HG02642 (cell line): Measurements from ENCODE around the gene CEP19.
"Not testable (repeated sequence)": the region's sequence is repeated elsewhere in the genome, so short reads cannot be mapped to it uniquely, and the experiment has no call there.

Experiments used
- ATAC-seq: cut with Tn5 transposase; IDR thresholded peaks from one replicate; pipeline ENCODE4 v1.9.1; 2021; ENCODE audit warnings: mild to moderate bottlenecking; ENCODE audit not compliant: unreplicated experiment, poor library complexity

Gene CEP19, protein sequence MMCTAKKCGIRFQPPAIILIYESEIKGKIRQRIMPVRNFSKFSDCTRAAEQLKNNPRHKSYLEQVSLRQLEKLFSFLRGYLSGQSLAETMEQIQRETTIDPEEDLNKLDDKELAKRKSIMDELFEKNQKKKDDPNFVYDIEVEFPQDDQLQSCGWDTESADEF

DNA sequence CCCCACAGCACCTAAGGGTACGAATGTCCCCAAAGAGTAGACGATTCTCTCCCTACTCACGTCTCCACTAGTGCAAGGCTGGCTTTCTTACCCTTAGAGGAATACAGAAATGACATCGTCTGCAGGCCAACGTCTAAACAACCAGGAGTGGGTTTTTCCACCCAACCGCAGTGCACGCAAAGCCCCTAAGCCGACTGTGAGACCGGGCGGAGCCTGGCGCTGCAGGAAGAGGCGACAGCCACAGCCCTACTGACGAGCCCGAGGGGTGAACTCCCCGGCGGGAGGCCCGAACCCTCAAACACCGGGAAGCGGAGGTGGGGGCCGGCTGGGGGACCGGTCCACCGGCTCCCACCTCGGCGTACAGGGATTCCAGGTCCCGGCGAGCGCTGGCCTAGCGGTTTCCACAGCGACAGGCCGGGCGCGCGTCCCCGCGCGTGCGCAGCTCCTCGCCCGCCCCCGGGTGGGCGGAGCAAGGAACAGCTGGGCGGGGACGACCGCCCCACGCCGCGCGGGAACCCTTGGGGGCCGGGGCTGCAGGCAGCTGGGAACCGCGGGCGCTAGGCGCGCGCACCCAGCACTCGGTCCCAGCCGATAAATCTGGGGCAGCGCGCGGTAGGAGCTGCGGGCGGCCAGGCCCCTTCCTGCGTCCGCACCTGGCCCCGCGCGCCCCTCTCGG lies at the start of gene CEP19, which contains the start of gene PIGX:
Gene CEP19, minus strand, starts transcription at position 413 of the 676 bp plus-strand sequence. CDS start 3,593 bp downstream, outside the sequence.
Gene PIGX, plus strand, starts transcription at position 540 of the 676 bp plus-strand sequence.
- peak; percentile 84 for ATAC-seq

DNA sequence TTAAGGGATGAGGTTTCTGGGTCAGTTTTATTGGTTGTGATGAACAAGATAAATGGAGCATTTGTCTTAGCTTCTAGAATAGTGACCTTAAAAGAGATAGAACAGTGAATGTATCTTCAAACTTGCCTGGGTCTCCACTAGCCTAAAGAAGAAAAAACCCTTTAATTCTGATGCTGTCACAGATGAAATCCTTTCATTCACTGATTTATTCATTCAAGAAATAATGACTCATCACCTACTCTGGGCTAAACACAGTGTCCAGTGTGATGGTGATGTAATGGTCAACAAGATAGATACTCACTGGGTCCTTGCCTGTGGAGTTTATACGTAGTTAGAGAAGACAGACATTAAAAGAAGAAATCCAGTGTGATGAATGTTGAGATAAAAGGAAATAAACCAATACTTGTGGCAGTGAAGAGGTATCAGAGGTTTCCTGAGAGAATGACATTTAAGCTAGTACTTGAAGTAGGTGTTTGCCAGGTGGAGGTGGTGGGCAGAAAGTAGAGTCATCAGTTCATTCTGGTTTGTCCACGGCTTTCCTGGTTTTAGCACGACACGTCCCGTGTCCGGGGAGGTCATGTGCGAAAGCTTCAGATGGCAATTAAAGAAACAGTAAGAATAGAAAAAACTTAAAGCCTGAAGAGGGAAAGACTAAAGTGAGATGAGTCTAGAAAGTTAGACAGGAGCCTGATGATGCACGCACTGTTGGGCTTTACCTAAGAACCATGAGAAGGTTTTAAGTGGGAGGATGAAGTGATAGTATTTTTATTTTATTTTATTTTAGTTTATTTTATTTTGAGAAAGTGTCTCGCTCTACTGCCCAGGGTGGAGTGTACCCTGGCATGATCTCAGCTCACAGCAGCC lies 46.1 kb upstream of the CEP19 start:
- ATAC-seq = no peak

- no peak for ATAC-seq
Observed at GRCh38 chr3:196756732-196757131, 44.7 kb upstream of the CEP19 start.

DNA sequence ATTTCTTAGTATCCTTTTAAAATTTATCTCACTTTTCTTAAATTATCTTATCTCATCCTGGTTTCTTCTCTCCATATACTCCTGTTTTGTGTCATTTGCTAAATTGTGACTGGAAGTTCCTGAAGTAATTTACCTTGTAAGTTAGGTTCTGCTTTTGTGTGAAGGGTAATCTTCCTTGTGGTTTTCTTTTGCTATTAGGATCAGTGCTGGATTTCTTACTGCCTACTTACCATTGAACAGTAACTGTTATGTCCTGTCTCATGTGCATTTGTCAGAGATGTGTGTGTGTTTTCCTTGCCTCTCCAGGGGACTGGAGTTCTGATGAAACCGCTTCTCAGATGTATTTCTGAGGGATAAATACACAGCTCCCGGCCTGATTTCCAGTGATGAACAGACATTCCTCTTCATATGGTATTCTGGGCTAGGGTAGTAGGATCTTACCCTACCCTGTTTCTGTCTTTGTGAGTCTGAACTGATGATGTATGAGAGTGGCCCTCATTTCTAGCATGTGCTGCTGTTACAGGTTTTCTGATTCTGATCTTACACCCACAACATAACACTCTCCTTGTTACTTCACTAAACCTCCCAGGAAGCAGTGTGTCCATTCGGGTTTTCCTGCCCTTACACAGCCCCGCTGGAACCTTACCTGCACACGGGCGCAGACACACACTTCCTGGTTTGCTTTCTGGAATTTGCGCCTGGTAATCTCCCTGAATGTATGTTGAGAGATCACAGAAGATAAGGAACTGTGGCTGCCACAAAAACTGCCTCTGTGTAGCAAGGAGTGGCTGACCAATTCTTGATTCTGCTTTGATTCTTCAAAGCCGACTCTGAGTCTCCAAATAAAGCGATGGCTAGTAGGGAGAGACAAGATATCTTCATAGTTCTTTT lies 42.3 kb upstream of the CEP19 start:
- no peak for ATAC-seq

DNA sequence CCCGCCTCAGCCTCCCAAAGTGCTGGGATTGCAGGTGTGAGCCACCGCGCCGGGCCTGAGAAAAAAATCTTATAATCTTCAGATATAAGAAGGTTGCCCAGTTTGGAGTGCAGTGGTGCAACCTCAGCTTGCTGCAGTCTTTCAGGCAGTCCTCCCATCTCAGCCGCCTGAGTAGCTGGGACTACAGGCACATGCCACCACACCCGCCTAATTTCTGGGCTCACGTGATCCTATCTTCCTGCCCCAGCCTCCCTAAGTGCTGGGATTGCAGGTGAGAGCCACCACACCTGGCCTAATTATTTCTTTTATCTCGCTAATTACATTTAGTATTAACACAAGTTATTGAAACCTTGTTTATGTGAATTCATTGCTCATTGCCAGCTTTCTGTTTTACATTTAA lies 41.2 kb upstream of the CEP19 start:
- ATAC-seq = no peak

DNA sequence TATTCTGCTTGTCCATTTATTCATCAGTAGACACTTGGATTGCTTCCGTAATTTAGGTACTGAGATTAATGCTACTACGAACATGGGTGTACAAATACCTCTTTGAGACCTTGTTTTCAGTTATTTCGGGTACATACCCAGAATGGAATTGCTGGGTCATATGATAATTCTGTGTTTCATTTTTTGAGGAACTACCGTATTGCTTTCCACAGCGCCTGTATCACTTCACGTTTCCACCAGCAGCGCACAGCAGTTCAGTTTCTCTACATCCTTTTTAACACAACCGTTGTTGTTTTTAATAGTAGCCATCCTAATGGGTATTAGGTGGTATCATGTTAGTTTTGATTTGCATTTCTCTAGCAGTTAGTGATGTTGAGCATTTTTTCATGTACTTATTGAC lies 37.1 kb upstream of the CEP19 start:
- ATAC-seq = no peak

GRCh38 chr3:196743569-196743968 lies 31.5 kb upstream of the CEP19 start:
- ATAC-seq = not testable (repeated sequence)

- no peak for ATAC-seq
Observed at GRCh38 chr3:196741249-196741889, 29.3 kb upstream of the CEP19 start.

- ATAC-seq = peak; percentile 1
Observed at GRCh38 chr3:196740481-196741248, 28.6 kb upstream of the CEP19 start.

GRCh38 chr3:196739671-196740480 lies 27.8 kb upstream of the CEP19 start, which contains the start of gene PAK2:
PAK2 (plus strand) TSS chr3:196739857; CDS start chr3:196782647, 42,790 bp downstream.
- peak; percentile 94 for ATAC-seq

DNA sequence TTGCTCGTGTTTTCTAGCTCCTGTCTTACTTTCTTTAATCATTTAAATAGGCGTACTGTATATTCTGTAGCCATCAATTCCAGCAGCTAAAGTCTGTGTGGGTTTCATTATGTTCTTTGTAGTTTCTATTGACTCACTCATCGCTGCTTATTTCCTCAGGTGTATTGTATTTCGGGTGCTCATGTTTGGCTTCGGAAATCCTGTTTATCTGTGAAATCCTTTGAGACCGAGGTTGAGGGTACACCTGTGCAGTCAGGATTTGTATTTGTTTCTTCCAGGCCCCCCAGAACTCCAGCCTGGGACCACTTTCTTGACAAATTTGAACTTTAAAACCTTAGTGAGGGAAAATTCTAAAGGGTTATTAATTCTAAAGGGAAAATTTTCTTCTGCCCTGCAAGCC lies 25.6 kb upstream of the CEP19 start:
- ATAC-seq = no peak

GRCh38 chr3:196736670-196737374 lies 24.8 kb upstream of the CEP19 start:
- no peak for ATAC-seq

GRCh38 chr3:196735751-196736150 lies 23.7 kb upstream of the CEP19 start:
- no peak for ATAC-seq

DNA sequence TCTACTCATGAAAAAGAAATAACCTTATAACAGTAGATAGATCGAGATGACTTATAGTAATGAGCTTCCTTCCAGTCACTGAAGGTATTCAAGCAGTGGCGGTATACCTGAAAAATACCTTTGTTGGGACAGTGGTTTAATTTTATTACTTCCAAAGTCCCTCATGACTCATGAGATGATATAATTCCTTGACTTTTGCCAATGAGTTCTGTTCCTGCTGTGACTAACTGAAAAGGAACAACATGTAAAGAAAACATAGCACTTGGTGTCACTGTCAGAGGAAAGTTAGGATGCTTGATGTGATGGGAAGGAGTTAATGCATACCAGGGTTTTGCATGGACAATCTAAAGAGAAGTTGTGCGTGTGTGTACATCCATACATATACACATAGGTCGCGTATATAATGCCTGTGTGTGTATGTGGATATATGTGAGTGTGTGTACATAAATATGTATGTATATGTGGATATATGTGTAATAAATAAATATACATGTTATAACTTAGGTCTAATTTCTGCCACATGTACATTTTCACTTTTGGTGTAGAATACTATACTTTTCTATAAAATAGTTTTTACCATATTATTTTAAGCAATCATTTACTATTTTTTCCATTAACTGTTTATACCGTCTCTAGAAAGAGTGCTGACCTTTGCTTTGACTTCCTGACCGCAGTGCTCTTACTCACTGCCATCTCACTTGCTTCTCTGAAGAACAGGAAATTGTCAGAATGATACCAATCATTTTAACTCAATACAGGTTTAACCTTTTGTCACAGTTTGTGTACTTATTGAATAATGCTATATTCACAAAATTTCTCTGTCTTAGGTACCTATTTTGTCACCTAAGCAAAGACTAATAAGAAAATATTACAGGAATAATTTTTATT lies 15.0 kb upstream of the CEP19 start:
- ATAC-seq = no peak

DNA sequence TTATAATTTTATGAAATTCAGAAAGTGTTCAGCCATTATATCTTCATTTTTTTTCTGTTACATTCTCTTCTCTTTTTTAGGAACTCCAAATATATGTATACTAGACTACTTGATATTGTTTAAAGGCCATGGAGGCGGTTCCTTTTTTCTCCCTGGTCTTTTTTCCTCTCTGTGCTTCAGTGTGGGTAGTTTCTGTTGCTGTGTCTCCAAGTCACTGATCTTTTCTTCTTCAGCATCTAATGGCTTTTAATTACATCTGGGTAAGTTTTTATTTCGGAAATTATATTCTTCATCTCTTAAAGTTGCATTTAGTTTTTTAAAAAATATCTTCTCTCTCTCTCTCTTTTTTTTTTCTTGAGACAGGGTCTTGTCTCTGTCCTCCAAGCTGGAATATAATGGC lies 9.0 kb upstream of the CEP19 start:
- no peak for ATAC-seq

DNA sequence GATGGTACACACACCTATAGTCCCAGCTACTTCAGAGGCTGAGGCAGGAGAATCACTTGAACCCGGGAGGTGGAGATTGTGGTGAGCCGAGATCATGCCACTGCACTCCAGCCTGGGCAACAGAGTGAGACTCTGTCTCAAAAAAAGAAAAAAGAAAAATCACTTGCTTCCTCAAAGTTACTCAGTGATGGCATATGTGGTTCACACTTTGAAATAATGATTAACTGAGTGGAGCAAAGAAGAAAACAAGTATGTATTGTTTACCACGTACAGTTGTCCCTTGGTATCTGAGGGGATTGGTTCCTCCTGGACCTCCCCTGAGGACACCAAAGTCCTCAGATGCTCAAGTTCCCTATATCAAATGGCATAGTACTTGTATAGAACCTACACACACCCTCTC lies 5.1 kb upstream of the CEP19 start:
- ATAC-seq = not testable (repeated sequence)
